ENCODE measurements around the gene CRMP1. TPM values are rescaled to one million over a fixed set of nuclear protein-coding genes. Genes with fewer than 3 reads are reported as not detected.
A peak's percentile ranks its signal among the peaks of the same experiment; 100 is the strongest.

The CRMP1 gene
- total and polyA plus RNA-seq, 2 of the 8 experiments (the other 6 are each of a cell fraction or from before 2014, with no cell fraction given) = 120 to 131 TPM

- Histone ChIP-seq H3K4me1 (replicated peaks in 1 of 4; ENCODE audit: control insufficient read depth in 3 of 4, insufficient read depth in 4 of 4, low read length in 3 of 4) (peaks cover 0 to 9% (median 3%) of the 10 kb centered on the region in 4 experiments; a peak in 3 of 7 replicates), H3K36me3 (ENCODE audit: control insufficient read depth in 2 of 4, insufficient read depth in 4 of 4, low read length in 3 of 4) (no peaks in the 10 kb centered on the region), H3K27ac (ENCODE audit: low read depth, low read length) (no peak overlapping the region), H3K9me3 (ENCODE audit: insufficient read depth in 2 of 2, low read depth in 1 of 2, low read length in 1 of 2) (no peaks in the 10 kb centered on the region), H3K23ac (ENCODE audit: insufficient read length) (no peak overlapping the region), H4K20me1 (replicated peaks in 1 of 2; ENCODE audit: control insufficient read depth in 1 of 2, insufficient read depth in 2 of 2, low read length in 2 of 2) (no peaks in the 10 kb centered on the region), H3K9ac (replicated peaks in 1 of 4; ENCODE audit: extremely low read depth in 1 of 4, low read depth in 3 of 4, low read length in 3 of 4) (no peak overlapping the region), H2BK15ac (ENCODE audit: low read length) (0 out of 2 replicates have a peak overlapping the region, but pooled peaks have one; percentile 18), H3K79me1 (ENCODE audit: low read depth, low read length) (no peaks in the 10 kb centered on the region), H3K4ac (replicated peaks; ENCODE audit: insufficient read length, low read depth, low read length) (no peak overlapping the region), H2BK5ac (ENCODE audit: low read depth, low read length) (no peak overlapping the region), H3K56ac (replicated peaks; ENCODE audit: insufficient read length, low read depth, low read length) (no peak overlapping the region), H4K91ac (replicated peaks; ENCODE audit: insufficient read length, low read length) (no peak overlapping the region), H3K23me2 (ENCODE audit: low read depth, low read length) (no peaks in the 10 kb centered on the region), H3K27me3 (replicated peaks in 1 of 4; ENCODE audit: control insufficient read depth in 3 of 4, extremely low read depth in 1 of 4, insufficient read depth in 3 of 4, low read length in 3 of 4) (peaks cover 0 to 2% (median 0%) of the 10 kb centered on the region in 4 experiments; a peak in 1 of 7 replicates), H2BK20ac (ENCODE audit: low read length) (no peak overlapping the region), H2AFZ (ENCODE audit: low read length) (no peak overlapping the region), H2AK5ac (ENCODE audit: low read depth, low read length) (0 out of 2 replicates have a peak overlapping the region, but pooled peaks have one; percentile 28), H3K4me2 (ENCODE audit: insufficient read depth in 1 of 2, low read depth in 2 of 2, low read length in 2 of 2) (no peak overlapping the region), H2BK12ac (ENCODE audit: low read depth, low read length) (0 out of 2 replicates have a peak overlapping the region, but pooled peaks have one; percentile 27), H3K18ac (ENCODE audit: extremely low read depth, low read length) (no peak overlapping the region), H3K79me2 (ENCODE audit: control insufficient read depth in 1 of 2, insufficient read depth in 2 of 2, low read length in 2 of 2) (no peaks in the 10 kb centered on the region), H4K5ac (ENCODE audit: insufficient read length, low read depth, low read length) (no peak overlapping the region), H4K8ac (ENCODE audit: extremely low read depth, insufficient read depth, low read length) (no peak overlapping the region; the same call in 1 of the 2 replicates), H3K4me3 (ENCODE audit: extremely low read depth in 1 of 4, insufficient read depth in 2 of 4, low read depth in 3 of 4, low read length in 4 of 4) (no peak overlapping the region), H3K14ac (ENCODE audit: insufficient read length) (no peak overlapping the region), H2BK120ac (replicated peaks; ENCODE audit: low read depth, low read length) (no peak overlapping the region)
- no peak for TF ChIP-seq FOSL1 (IDR thresholded peaks at IDR 0.05; ENCODE audit: insufficient read depth, low read depth, low read length)
- TF ChIP-seq CTBP2 (IDR thresholded peaks at IDR 0.05; ENCODE audit: borderline replicate concordance, insufficient read depth, insufficient read length, low read length) = no peak
- no peak for TF ChIP-seq RAD21 (IDR thresholded peaks at IDR 0.05 in 1 of 2, conservative IDR thresholded peaks at IDR 0.05 in 1 of 2; ENCODE audit: low read depth in 2 of 2, low read length in 2 of 2)
- TF ChIP-seq SP2 (IDR thresholded peaks at IDR 0.05; ENCODE audit: low read length) = no peak
- TF ChIP-seq MAFK (IDR thresholded peaks at IDR 0.05; ENCODE audit: low read depth, low read length) = no peak
- TF ChIP-seq EZH2 (IDR thresholded peaks at IDR 0.05; ENCODE audit: low read depth, low read length, severe bottlenecking) = no peak
- TF ChIP-seq CHD1 (IDR thresholded peaks at IDR 0.05; ENCODE audit: low read depth, low read length) = no peak
- TF ChIP-seq SP4 (IDR thresholded peaks at IDR 0.05; ENCODE audit: low read length) = no peak
- CTCF ChIA-PET (ENCODE audit: partially characterized antibody) = interaction anchor here (1.0 kb wide), 2 partner anchors 8 to 34 kb away, joined by 3 to 5 read pairs; no protein-coding TSS in a partner anchor
- no peak for FAIRE-seq
- POLR2A ChIA-PET (ENCODE audit: partially characterized antibody) = interaction anchor here (1.1 to 1.4 kb wide), 2 partner anchors 8 to 11 kb away, joined by 3 to 4 read pairs; no protein-coding TSS in a partner anchor
- WGBS, 2 experiments (ENCODE audit: extremely low coverage in 1 of 2, insufficient coverage in 1 of 2, insufficient read length in 1 of 2, insufficient replicate concordance in 2 of 2, low coverage in 1 of 2, low lambda C conversion rate in 2 of 2, missing lambda C conversion rate in 1 of 2) = 81% methylated on average over 16 of the region's 16 CpGs; no CpG with 5 or more reads in 1 of the 2 experiments
- no peak for DNase-seq (ENCODE audit: low read depth in 1 of 2, low spot score in 2 of 2)
Measured at GRCh38 chr4:5921101-5921980, 28.5 kb upstream of the CRMP1 start.

All from H1 (cell line).